ENCODE data around the gene ENDOU.

GRCh38 chr12:47748507-47748828, 23.2 kb upstream of the ENDOU start:
- TF ChIP-seq ATF3 (CRISPR knock-in tag; conservative IDR thresholded peaks at IDR 0.05) (no peak), CTCF (IDR thresholded peaks at IDR 0.05) (no peak), FOXP1 (CRISPR knock-in tag; IDR thresholded peaks at IDR 0.05; ENCODE audit: borderline replicate concordance) (no peak), ELF4 (CRISPR knock-in tag; IDR thresholded peaks at IDR 0.05; ENCODE audit: low read depth) (no peak), KAT7 (CRISPR knock-in tag; IDR thresholded peaks at IDR 0.05; ENCODE audit: borderline replicate concordance) (no peak), SMAD4 (CRISPR knock-in tag; IDR thresholded peaks at IDR 0.05) (no peak), ATF6 (CRISPR knock-in tag; IDR thresholded peaks at IDR 0.05) (no peak)
- TF ChIP-seq, protein P1, sequence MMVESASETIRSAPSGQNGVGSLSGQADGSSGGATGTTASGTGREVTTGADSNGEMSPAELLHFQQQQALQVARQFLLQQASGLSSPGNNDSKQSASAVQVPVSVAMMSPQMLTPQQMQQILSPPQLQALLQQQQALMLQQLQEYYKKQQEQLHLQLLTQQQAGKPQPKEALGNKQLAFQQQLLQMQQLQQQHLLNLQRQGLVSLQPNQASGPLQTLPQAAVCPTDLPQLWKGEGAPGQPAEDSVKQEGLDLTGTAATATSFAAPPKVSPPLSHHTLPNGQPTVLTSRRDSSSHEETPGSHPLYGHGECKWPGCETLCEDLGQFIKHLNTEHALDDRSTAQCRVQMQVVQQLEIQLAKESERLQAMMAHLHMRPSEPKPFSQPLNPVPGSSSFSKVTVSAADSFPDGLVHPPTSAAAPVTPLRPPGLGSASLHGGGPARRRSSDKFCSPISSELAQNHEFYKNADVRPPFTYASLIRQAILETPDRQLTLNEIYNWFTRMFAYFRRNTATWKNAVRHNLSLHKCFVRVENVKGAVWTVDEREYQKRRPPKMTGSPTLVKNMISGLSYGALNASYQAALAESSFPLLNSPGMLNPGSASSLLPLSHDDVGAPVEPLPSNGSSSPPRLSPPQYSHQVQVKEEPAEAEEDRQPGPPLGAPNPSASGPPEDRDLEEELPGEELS (CRISPR knock-in tag; IDR thresholded peaks at IDR 0.05): no peak
- TF ChIP-seq, protein P2, sequence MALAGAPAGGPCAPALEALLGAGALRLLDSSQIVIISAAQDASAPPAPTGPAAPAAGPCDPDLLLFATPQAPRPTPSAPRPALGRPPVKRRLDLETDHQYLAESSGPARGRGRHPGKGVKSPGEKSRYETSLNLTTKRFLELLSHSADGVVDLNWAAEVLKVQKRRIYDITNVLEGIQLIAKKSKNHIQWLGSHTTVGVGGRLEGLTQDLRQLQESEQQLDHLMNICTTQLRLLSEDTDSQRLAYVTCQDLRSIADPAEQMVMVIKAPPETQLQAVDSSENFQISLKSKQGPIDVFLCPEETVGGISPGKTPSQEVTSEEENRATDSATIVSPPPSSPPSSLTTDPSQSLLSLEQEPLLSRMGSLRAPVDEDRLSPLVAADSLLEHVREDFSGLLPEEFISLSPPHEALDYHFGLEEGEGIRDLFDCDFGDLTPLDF (CRISPR knock-in tag; IDR thresholded peaks at IDR 0.05): no peak
